GM19043 (cell line): ENCODE data around the gene NHS.

Experiments
- ATAC-seq: cut with Tn5 transposase; IDR thresholded peaks from one replicate; pipeline ENCODE4 v1.9.1; 2021; ENCODE audit warnings: low read depth; ENCODE audit not compliant: unreplicated experiment

NHS gene

GRCh38 chrX:17747692-17748091, 372.7 kb downstream of the NHS start:
- no peak for ATAC-seq

GRCh38 chrX:17748684-17749083, 373.7 kb downstream of the NHS start:
- ATAC-seq: no peak

- no peak for ATAC-seq
Measured at GRCh38 chrX:17750436-17750835, 375.4 kb downstream of the NHS start.

GRCh38 chrX:17758382-17758781, 383.4 kb downstream of the NHS start:
- peak; percentile 90 for ATAC-seq

- no peak for ATAC-seq
Measured at GRCh38 chrX:17759990-17760389, 385.0 kb downstream of the NHS start.

GRCh38 chrX:17767734-17768133, 392.7 kb downstream of the NHS start:
- no peak for ATAC-seq

GRCh38 chrX:17768997-17769396, 394.0 kb downstream of the NHS start:
- no peak for ATAC-seq

GRCh38 chrX:17769701-17770269, 394.8 kb downstream of the NHS start:
- no peak for ATAC-seq

GRCh38 chrX:17773221-17773876, 398.3 kb downstream of the NHS start:
- no peak for ATAC-seq

- no peak for ATAC-seq
Measured at GRCh38 chrX:17774053-17774452, 399.1 kb downstream of the NHS start.

GRCh38 chrX:17778997-17779396, 404.0 kb downstream of the NHS start:
- no peak for ATAC-seq

- no peak for ATAC-seq
Measured at GRCh38 chrX:17779434-17779833, 404.4 kb downstream of the NHS start.
